ENCODE data around the gene NBAS.

The NBAS gene

DNA sequence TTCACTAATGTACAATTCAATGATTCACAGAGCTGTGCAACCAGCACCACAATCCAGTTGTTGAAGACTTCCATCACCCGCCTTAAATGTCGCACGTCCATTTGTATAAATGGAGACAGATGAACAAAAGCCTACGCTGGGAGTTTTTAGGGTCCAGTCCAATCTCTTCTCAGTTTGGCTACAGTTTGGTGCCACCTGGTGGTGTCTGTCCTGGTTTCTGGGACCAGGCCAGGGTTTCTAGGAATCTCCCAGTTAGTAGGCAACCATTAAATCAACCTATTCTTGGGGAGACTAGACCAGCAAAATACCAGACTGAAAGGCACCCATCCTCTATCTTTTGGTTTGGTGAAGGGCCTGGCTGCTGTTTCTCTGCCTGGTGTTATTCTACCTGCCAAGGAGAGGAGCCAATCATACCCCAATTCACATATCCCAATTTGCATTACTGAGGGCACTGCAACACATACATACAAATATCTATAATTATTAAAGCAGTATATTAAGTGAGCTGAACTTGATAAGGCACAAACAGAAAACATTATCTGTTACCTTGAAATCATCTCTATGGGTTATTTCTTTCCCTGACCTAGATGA, 27.3 kb upstream of the NBAS start:
- peak; percentile 13 for DNase-seq

DNA sequence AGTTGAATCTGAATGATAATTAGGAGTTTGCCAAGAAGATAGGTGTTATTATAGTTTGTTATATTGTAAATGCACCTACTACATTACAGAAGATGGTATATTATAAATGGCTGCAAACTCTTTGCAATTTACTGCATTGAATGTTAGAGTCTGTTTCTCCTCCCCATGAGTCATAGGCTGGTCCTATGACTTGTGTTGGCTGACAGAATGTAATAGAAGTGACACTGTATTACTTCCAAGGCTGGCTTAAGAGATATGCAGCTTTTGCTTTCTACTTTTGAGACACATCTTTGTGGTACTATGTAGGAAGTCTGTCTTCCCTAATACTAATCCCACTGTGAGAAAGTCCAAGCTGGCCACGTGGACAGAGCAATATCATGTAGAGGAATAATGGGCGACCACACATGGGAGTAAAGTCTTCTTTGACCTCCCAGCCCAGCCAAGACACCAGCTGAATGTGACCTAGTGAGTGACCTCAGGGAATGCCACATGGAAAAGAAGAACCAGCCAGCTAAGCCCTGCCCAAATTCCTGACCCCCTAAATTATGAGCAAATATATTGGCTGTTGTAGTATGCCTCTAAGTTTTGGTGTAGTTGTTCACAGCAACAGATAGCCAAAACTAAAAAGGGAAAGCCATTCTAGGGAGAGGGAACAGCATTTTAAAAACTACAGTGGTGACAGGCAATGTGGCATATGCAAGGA, 23.8 kb upstream of the NBAS start:
- no peak for DNase-seq

DNA sequence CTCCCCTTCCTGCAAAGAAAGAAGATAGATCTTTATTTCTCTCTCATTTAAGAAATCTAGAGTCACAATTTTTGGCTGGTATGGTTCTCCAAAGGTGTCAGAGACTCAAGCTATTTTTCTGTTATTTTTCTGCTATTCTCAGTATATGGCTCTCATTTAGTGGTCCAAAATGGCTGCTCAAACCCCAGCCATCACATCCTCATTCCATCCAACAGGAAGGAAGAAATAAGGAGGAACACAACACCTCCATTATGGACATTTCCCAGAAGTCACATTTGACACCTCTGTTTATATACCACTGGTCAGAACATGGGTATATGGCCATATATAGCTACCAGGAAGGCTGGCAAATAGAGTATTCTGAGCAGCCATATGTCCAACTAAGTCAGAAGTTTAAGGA, 23.2 kb upstream of the NBAS start:
- no peak for DNase-seq

DNA sequence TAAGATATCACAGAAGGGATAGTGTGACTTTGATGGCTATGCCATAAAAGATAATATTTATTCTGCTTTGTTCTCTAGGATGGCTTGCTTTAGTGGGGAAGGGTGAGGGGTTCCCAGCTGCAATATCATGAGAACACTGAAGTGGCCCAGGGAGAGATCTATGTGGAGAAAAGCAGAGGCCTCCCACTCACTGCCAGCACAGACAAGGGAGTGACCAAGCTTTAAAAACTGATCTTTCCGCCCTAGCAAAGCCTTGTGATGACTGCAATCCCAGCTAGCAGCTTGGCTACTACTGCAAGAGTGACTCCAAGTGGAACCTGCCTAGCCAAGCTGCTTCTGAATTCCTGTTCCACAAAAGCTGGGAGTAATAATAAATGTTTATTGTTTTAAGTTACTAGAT, 22.7 kb upstream of the NBAS start:
- DNase-seq, result no peak

DNA sequence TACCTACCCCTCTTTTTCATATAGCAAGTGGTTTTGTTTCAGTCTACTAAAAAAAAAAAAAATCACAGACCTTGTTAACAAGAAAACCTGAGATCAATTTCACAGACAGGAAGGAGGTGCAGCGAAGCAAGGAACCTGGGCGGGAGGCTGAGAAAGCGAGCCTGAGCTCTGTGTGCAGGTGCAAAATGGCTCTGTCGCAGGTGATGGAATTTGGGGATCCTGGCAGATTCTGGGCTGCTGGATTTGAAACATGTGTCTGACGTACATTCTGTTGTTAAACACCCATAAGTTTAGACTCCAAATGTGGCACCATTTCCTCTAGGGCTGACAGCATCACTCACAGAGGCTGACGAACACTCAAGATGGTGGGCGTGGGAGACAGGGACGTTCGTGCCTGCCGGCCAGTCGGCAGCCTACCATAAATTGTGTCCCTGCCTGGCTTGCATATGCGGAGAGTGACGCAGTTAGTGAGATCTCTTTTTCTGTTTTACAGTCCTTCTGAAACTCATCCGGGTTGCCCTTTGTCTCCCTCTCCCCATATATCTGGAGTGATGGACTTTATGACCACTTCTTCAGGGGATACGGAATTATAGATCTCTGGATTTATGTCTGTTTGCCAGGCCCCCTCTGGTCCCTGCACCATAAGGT, 21.7 kb upstream of the NBAS start:
- no peak for DNase-seq

DNA sequence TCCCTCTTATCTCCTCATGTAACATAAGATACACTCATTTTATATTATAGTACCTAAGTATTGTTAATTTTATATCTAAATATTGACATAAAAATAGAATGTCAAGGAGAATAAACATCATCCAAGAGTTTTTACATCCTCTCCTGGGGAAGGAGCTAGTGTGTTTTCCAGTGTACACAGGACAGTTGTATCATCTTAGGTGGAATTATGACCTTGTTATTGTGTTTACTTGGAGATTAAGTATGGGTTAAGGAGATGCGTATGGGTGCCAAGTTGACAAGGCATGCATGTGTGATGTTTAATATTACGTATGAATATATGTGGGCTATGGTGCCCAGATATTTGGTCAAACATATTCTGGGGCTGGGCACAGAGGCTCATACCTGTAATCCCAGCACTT, 19.3 kb upstream of the NBAS start:
- no peak for DNase-seq

DNA sequence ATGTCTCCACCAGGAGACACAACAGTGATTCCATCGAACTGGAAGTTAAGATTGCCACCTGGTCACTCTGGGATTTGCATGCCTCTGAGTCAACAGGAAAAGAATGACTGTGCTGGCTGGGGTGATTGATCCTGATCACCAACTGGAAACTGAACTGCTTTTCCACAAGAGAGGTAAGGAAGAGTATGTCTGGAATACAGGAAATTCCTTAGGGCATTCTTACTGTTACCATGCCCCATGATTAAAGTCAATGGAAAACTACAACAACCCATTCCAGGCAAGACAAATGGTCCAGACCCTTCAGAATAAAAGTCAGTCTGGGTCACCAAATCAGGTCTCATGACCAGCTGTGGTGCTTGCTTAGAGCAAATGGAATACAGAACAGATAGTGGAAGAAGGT, 18.5 kb upstream of the NBAS start:
- no peak for DNase-seq

DNA sequence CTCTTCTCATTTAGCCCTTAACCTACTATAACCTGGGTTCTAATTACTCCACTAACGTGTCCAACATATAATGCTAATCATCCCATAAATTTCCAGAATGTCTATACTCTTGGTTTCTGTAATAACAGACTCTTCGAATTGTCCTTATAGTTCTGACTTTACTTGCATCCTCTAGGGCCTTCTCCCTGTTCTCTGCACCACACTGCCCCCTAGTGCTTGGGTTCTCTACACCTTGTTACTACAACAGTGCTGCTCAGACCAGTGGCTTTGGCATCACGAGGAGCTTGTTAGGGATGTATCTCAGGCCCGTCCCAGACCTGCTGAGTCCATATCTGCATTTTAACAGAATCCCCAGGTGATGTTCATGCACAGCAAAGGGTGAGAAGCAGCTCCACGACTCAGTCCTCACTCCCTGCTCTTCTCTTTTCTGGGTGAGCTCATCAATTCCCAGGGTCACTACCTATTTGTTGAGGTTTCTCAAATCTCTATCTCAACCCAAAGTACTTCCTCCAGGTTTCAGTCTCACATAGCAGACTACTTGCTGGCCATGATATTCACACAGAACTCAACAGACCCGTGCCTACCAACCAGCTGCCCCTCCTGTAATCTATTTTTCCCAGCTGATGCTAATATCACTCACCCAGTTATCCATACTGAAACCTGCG, 16.1 kb upstream of the NBAS start:
- peak; percentile 48 for DNase-seq

DNA sequence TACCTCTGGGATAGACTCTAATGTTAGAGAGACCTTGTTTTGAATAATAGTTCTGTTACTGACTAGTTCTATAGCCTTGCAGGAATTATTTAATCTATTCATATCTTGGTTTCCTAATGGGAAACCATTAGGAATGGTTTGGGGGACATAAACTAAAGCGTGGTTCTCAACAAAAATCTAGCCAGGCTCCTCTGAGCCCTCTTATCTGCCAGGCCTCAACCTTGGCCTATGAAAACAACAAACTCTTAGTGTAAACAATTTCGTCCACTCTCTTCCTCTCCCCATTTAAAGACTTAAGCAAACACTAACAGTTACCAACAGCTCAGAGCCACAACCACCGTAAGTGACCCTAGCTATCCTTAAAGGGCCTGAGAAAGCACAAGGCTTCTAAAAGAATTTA, 10.6 kb upstream of the NBAS start:
- no peak for DNase-seq

DNA sequence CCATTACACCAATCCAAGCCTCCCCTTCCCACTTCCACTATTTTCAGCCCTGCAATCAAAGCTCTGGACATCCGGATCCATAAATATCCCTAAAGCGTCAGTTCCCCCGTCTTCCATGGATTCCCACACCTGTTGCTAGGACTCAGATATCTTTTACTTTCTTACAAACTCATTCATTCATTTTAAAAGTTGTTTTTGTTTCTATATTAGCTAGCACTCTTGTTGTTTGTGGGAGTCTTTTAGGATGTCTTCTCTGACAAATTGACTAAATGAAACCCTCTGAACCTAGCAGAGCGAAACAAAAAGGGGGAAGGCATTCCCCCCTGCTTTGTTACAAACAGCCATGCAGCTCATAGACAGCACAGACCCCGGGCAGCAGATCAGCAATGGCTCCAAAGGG, 9.0 kb upstream of the NBAS start:
- DNase-seq, result no peak

DNA sequence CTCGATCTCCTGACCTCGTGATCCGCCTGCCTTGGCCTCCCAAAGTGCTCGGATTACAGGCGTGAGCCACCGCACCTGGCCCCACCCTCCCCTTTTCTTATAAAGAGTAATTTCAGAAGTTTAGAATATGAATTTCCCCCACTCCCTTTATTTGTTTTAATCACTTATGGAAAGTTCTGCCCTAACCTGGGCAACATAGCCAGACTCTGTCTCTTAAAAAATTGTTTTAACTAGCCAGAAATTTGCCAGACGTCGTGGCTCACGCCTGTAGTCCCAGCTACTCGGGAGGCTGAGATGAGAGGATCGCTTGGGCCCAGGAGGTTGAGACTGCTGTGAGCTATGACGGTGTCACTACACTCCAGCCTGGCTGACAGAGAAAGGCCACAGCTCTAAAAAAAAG, 7.7 kb upstream of the NBAS start:
- DNase-seq, result no peak

DNA sequence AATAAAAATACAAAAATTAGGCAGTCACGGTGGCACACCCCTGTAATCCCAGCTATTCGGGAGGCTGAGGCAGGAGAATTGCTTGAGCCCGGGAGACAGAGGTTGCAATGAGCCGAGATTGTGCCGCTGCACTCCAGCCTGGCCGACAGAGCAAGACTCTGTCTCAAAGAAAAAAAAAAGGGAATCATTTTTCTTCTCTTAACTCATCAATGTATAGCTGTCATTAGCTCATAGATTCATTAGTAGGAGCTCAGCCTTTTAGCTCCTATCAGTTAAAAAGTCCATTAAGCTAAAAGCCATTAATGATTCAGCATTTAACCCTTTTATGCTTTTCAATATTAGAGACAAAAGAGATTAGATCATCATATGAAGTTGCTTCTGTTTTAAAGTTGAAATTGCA, 5.8 kb upstream of the NBAS start:
- DNase-seq, result no peak

DNA sequence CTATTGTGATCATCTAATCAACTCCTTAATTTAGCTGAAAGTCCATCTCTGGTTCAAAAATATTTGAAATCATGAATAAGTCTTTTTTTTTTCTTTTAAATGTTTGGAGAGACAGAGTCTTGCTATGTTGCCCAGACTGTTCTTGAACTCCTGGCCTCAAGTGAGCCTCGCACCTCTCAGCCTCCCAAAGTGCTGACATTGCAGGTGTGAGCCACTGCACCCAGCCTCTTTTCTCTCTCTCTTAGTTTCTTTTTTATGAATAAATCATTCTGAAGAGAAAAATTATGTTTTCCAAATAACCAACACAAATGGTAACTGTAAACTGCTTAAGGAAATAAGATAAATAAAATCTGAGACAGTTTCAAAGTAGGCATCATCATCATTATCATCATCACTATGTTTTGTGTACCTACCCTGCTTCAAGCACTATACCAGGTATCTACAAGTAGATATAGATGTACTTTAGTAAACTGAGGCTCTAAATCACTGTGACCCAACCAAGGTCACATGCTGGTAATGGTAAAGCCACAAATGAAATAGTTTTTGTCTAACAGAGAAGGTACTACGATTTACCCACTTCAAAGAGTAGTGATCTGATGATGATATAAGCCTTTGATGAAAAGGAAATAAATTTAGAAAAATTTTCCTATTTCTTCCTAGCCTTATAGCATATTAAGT, 5.0 kb upstream of the NBAS start:
- no peak for DNase-seq

DNA sequence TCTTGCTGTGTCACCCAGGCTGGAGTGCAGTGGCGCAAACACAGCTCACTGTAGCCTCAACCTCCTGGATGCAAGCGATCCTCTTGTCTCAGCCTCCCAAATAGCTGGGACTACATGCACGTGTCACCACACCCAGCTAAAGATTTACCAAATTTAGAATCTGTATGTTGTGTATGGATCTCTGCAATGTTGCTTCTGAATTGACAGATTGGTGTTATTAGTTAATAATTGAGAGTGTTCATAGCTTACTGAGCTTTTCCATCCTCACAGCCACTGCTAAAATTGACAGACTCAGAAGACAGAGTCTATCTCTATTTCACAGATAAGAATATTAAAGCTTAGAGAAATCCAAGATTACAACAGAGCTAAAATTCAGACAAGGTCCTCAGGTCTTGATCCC, 4.3 kb upstream of the NBAS start:
- DNase-seq, result no peak

DNA sequence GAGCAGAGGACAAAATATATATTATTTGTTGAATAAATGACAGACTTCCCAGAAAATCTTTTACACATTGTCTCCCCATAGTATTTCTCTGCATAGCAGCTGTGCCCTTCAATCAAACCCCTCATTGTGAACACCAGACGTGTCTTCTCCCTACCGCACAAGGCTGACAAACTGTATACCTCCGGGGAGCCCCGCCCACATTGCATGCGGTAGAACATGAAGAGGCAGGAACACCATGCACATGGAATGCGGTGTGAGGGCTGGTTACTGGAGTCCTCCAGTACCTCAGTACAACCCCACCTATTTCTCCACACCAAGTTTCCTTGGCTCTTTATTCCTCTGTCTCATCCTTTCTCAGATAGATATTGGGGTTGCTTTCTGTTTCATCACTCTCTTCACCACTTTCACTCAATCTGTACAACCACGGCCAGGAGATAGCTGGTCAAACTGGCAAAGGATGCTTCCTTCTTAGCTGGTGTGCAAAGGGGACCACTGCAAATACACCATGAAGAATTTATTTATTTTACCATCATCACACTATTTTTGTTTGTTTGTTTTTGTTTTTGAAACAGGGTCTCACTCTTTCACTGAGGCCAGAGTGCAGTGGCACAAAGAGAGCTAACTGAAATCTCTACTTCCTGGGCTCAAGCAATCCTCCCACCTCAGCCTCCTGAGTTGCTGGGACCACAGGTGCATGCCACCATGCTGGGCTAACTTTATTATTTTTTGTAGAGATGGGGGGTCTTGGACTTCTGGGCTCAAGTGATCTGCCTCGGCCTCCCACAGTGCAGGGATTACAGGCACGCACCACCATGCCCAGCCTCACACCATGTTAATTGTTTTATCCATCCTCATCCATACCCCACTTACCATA, 2.3 kb upstream of the NBAS start:
- no peak for DNase-seq

DNA sequence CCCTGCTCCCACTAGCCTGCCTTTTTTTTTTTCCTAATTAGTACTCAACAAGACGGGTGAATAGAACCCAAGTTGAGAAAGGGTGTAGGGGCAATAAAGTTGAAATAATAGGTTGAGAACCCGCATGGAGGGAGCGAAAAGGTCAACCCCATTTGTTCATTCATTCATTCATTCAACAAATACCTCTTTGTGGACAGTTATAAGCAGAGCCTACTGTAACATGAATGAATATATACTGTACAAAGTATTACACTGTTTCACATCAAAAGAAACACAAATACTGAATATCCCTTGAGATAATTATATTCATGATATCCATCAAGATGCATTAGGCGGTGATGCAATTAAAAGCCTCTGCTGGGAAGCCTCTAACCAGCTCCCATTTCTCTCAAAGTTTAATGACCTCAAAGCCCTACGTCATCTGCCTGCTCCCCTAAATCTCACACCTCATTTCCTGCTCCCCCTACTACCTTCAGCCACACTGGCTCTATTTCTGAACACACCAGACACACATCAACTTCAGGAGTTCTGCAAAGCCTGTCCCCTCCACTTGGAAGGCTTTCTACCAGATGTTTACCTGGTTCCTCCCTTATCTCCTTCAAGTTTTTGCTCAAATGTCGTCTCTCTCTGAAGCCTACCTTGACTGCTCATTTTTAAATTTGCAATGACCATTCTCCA, 1.4 kb upstream of the NBAS start:
- no peak for DNase-seq

DNA sequence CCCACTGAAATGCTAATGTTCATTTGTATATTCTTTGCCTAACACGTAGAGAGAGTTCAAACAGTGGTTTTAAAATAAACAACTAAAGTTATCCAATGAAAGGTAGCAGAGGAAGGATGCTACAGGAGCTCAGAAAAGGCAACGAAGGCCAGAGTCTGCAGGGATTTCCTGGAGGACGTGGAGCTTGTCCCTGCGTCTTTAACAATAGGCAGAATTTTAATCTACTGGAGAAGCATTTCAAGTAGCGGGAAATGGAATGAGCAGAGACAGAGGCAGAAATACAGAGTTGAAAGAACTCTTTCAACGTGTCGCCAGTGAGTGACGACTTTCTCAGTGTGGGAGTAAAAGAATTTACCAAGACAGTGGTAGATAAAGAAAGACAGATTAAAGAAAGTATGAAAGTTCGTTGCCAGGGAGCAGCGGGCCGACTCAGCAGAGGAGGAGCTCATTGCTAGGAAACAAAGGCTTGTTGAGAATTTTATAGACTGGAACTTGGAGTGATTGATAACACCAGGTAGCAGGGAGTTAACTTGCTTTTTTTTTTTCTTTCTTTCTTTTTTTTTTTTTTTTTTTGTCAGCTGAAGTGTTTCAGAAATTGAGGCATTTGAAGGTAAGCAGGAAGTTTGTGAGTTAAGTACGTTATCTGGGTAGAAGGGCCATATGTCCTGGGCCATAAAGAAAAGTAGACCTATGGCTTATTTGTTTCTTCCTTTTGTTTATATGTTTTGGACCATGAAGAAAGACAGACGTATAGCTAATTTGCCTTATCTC, 625 bp upstream of the NBAS start:
- DNase-seq, result peak; percentile 75

DNA sequence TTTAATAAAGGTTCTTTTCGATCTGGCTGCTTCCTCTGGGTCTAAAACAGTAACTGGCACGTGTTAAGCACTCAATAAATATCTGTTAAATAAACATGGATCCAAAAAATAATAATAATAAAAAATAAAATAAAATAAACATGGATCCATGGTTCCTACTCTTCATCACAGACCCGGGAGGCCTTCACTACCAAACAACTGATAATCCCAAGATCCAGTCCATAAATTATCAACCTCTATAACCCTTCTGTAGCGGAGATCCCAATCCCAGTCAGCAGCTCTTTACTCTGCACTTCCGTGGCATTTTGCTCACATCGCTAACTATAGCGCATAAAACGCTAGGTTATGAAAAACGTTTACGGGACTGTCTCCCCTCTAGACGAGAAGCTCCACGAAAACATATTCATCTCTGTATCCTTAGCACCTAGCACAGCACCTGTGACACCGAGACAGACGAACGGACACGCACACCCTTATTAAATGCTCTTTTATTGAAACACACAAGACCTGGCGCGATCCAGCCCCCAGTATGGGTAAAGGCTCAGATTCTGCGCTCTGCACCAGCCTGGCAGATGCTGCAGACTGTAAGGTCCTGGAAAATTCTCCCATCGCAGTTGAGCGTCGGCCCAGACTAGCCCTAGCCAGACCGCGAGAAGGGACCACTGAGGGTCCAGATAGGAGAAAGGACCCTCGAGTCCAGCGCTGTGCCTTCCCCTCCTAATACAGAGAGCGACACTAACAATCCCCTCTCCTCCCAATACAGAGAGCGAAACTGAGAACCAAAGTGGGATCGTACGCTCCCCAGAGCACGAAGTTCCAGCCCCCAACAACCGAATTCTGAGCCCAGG, 770 bp downstream of the NBAS start:
- DNase-seq, result no peak

DNA sequence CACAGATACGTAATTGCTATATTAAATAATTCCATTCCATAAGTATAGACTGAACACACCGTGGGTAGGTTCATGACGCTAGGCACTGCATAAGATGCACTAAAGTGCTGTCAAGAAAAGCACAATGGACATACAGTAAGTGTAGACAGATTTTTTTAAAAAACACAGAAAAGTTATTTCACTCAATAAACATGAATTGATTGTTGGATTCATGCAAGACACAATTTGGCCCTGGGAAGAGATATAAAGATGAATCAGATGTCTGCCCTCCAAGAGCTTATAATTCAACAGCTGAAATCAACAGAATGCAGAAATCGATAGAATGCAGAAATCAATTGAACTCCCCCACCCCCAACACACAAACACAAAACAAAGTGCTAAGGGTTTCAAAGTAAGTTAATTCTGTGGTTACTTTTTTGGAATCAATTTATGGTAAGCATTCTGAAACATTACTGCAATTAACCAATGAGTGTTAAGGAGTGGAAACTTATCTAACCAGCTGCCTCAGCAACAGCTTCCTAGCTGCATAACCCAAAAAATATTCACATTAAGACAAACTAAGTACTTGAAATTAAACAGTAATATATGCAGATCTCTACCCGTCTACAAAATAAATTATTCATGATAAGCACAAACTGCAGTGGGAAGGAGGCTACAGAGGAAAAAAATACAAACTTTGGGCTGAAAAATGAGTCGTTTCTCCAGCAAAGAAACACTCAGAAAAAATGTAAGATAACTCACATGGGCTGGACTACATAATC, 1.6 kb downstream of the NBAS start:
- DNase-seq, result no peak
